ENCODE results near the gene BAIAP2L1.

GRCh38 chr7:98414205-98414900 lies 13.5 kb upstream of the BAIAP2L1 start:
- TF ChIP-seq CTCF (IDR thresholded peaks at IDR 0.05) (no peak), POLR2A (IDR thresholded peaks at IDR 0.05) (no peak)

All from uterus (tissue), 2 donors.